ENCODE data around the gene LMCD1. TPM values are rescaled to one million over a fixed set of nuclear protein-coding genes. Genes with fewer than 3 reads are reported as not detected.

Gene LMCD1
- total and polyA plus RNA-seq, 2 donors (not counting 1 experiment from before 2014, with no cell fraction given): 1.4 to 4.9 TPM

DNA sequence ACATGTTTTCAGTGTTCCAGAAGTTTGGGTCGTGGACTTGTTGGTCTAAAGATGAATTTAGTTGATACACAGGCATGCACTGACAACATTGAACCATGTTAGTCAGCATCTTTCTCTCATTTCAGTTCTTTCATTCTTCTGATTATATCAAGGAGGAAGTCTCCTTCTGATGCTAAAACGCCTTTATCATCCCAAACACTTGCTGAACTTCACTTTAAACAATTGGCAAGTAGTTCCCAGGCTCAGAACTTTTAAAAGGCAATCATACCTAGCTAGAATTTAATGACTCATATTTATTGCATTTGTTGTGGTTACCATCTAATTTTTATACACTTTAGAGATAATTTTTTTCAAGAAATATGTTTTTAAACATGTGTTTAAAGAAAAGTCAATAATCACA, 15.9 kb downstream of the LMCD1 start:
- Histone ChIP-seq H3K27ac (ENCODE audit: low read length in 2 of 2) (no peak overlapping the region), H3K36me3 (replicated peaks in 1 of 2; ENCODE audit: control extremely low read depth in 1 of 2, control insufficient read depth in 1 of 2, extremely low read depth in 1 of 2, insufficient read depth in 2 of 2, low read length in 1 of 2) (no peaks in the 10 kb centered on the region), H3K9ac (ENCODE audit: low read length) (no peak overlapping the region), H3K4me3 (ENCODE audit: control extremely low read depth in 1 of 5, extremely low read depth in 1 of 5, insufficient read depth in 1 of 5, low read depth in 2 of 5, low read length in 4 of 5) (no peak overlapping the region), H3K79me2 (ENCODE audit: control insufficient read depth, insufficient read depth, low read length) (no peaks in the 10 kb centered on the region), H3K4me2 (replicated peaks; ENCODE audit: low read depth, low read length, poor library complexity, severe bottlenecking) (no peak overlapping the region), H3K4me1 (ENCODE audit: control insufficient read depth in 2 of 2, insufficient read depth in 2 of 2, low read length in 2 of 2) (no peaks in the 10 kb centered on the region), H3K27me3 (replicated peaks in 1 of 4; ENCODE audit: control extremely low read depth in 1 of 4, control insufficient read depth in 3 of 4, insufficient read depth in 4 of 4, low read length in 3 of 4) (no peaks in the 10 kb centered on the region), H4K20me1 (ENCODE audit: control insufficient read depth, insufficient read depth, low read length, poor library complexity, severe bottlenecking) (no peaks in the 10 kb centered on the region), H2AFZ (ENCODE audit: insufficient read depth, low read depth, low read length, poor library complexity, severe bottlenecking) (no peak overlapping the region), H3K9me3 (ENCODE audit: control extremely low read depth in 1 of 3, control insufficient read depth in 2 of 3, insufficient read depth in 1 of 3, low read length in 2 of 3) (no peaks in the 10 kb centered on the region)
- Mint-ChIP-seq H3K27ac (no peak overlapping the region), H3K27me3 (no peaks in the 10 kb centered on the region), H3K9me3 (ENCODE audit: insufficient read depth) (no peaks in the 10 kb centered on the region), H3K4me1 (peaks cover 2% of the 10 kb centered on the region), H3K4me3 (no peak overlapping the region)
- CTCF ChIA-PET: interaction anchor here (1.3 kb wide), 1 partner anchor 100 kb away, joined by 3 read pairs; no protein-coding TSS in a partner anchor
- POLR2A ChIA-PET: no interaction called here
- intact Hi-C loops (cut with micrococcal nuclease): no loop called here
- WGBS (ENCODE audit: insufficient coverage): no CpG with 5 or more reads among the region's 2 CpGs
- no peak for TF ChIP-seq EZH2 (IDR thresholded peaks at IDR 0.05; ENCODE audit: borderline replicate concordance, insufficient read depth, low read depth, low read length, poor library complexity, severe bottlenecking)
- TF ChIP-seq, protein P1, sequence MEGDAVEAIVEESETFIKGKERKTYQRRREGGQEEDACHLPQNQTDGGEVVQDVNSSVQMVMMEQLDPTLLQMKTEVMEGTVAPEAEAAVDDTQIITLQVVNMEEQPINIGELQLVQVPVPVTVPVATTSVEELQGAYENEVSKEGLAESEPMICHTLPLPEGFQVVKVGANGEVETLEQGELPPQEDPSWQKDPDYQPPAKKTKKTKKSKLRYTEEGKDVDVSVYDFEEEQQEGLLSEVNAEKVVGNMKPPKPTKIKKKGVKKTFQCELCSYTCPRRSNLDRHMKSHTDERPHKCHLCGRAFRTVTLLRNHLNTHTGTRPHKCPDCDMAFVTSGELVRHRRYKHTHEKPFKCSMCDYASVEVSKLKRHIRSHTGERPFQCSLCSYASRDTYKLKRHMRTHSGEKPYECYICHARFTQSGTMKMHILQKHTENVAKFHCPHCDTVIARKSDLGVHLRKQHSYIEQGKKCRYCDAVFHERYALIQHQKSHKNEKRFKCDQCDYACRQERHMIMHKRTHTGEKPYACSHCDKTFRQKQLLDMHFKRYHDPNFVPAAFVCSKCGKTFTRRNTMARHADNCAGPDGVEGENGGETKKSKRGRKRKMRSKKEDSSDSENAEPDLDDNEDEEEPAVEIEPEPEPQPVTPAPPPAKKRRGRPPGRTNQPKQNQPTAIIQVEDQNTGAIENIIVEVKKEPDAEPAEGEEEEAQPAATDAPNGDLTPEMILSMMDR (IDR thresholded peaks at IDR 0.05): no peak
- ATAC-seq (ENCODE audit: low read depth) (no peak), DNase-seq (no peak)

DNA sequence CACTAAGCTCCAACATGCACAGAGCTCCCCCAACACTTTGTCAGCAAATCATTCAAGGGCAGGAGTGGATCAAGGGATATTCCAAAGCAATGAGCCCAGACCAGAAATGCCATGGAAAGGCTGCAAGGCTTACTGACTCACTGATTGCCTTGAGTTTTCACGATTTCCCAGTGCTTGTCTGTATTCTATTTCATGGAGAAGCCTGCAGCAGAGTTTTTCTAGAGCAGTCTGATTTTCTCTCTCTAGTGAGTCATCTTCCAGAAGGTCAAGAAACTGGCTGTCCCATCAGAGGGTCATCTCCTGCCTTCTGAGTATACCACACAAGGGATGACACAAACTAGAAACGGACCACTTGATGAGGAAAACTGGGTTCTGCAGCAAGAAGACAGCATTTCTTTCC, 16.5 kb downstream of the LMCD1 start:
- TF ChIP-seq EZH2 (IDR thresholded peaks at IDR 0.05; ENCODE audit: borderline replicate concordance, insufficient read depth, low read depth, low read length, poor library complexity, severe bottlenecking): no peak
- TF ChIP-seq, protein P1 (IDR thresholded peaks at IDR 0.05): no peak
- ChIA-PET CTCF (no interaction called here), POLR2A (no interaction called here)
- H3K9ac ChIP-seq (ENCODE audit: low read length): no peak overlapping the region
- H3K27ac ChIP-seq (ENCODE audit: low read length in 2 of 2): no peak overlapping the region
- no peaks in the 10 kb centered on the region for H3K4me1 ChIP-seq (ENCODE audit: control insufficient read depth in 2 of 2, insufficient read depth in 2 of 2, low read length in 2 of 2)
- H3K36me3 ChIP-seq (replicated peaks in 1 of 2; ENCODE audit: control extremely low read depth in 1 of 2, control insufficient read depth in 1 of 2, extremely low read depth in 1 of 2, insufficient read depth in 2 of 2, low read length in 1 of 2): no peaks in the 10 kb centered on the region
- no peak overlapping the region for H3K4me3 ChIP-seq (ENCODE audit: control extremely low read depth in 1 of 5, extremely low read depth in 1 of 5, insufficient read depth in 1 of 5, low read depth in 2 of 5, low read length in 4 of 5)
- H3K4me2 ChIP-seq (replicated peaks; ENCODE audit: low read depth, low read length, poor library complexity, severe bottlenecking): no peak overlapping the region
- no peaks in the 10 kb centered on the region for H3K79me2 ChIP-seq (ENCODE audit: control insufficient read depth, insufficient read depth, low read length)
- no peak overlapping the region for H3K27ac Mint-ChIP-seq
- H3K9me3 ChIP-seq (ENCODE audit: control extremely low read depth in 1 of 3, control insufficient read depth in 2 of 3, insufficient read depth in 1 of 3, low read length in 2 of 3): no peaks in the 10 kb centered on the region
- no peak overlapping the region for H2AFZ ChIP-seq (ENCODE audit: insufficient read depth, low read depth, low read length, poor library complexity, severe bottlenecking)
- ATAC-seq (ENCODE audit: low read depth) (no peak), DNase-seq (no peak)
- H3K4me1 Mint-ChIP-seq: peaks cover 2% of the 10 kb centered on the region
- intact Hi-C loops (cut with micrococcal nuclease): no loop called here
- H3K27me3 Mint-ChIP-seq: no peaks in the 10 kb centered on the region
- no peaks in the 10 kb centered on the region for H4K20me1 ChIP-seq (ENCODE audit: control insufficient read depth, insufficient read depth, low read length, poor library complexity, severe bottlenecking)
- H3K27me3 ChIP-seq (replicated peaks in 1 of 4; ENCODE audit: control extremely low read depth in 1 of 4, control insufficient read depth in 3 of 4, insufficient read depth in 4 of 4, low read length in 3 of 4): no peaks in the 10 kb centered on the region
- WGBS (ENCODE audit: insufficient coverage): 90% methylated on average over 2 of the region's 2 CpGs
- H3K9me3 Mint-ChIP-seq (ENCODE audit: insufficient read depth): no peaks in the 10 kb centered on the region
- no peak overlapping the region for H3K4me3 Mint-ChIP-seq
